Smooth muscle cell of trachea (primary cell): ENCODE results near the gene ACP4. TPM values are rescaled to one million over a fixed set of nuclear protein-coding genes. Genes with fewer than 3 reads are reported as not detected.

Experiments used
- total RNA-seq: library from RNA; depleted of rRNA; stranded (reverse); fragments of >200 nt; gene quantifications from 2 replicates; pipeline ENCODE4 v1.2.1, GENCODE V29; 2014

The ACP4 gene, protein sequence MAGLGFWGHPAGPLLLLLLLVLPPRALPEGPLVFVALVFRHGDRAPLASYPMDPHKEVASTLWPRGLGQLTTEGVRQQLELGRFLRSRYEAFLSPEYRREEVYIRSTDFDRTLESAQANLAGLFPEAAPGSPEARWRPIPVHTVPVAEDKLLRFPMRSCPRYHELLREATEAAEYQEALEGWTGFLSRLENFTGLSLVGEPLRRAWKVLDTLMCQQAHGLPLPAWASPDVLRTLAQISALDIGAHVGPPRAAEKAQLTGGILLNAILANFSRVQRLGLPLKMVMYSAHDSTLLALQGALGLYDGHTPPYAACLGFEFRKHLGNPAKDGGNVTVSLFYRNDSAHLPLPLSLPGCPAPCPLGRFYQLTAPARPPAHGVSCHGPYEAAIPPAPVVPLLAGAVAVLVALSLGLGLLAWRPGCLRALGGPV
- not detected in 2 replicates for total RNA-seq

DNA sequence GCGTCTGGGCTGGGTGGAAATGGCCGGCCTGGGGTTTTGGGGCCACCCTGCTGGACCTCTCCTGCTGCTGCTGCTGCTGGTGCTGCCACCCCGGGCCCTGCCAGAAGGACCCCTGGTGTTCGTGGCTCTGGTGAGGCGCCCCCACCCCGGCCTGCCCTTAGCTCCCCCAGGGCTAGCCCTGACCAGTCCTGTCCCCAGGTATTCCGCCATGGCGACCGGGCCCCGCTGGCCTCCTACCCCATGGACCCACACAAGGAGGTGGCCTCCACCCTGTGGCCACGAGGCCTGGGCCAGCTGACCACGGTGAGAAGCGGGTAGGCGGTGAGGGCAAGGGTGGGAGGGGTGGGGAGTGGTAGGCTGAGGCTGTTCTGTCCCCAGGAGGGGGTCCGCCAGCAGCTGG lies at the start of gene ACP4:
TSS of gene ACP4 (plus strand) at position 20 of the 400 bp plus-strand sequence. CDS start at position 20, 0 bp downstream.

DNA sequence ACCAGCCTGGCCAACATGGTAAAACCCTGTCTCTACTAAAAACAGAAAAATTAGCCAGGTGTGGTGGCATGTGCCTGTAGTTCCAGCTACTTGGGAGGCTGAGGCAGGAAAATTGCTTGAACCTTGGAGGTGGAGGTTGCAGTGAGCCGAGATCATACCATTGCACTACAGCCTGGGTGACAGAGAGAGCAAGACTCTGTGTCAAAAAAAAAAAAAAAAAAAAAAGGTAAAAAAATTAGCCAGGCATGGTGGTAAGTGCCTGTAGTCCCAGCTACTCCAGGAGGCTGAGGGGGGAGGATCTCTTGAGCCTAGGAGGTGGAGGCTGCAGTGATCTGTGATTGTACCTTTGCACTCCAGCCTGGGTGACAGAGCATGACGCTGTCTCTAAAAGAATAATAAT lies 20.1 kb upstream of the ACP4 start, which contains the start of gene GPR32:
TSS of gene GPR32 (plus strand) at position 301 of the 400 bp plus-strand sequence. CDS start 137 bp downstream, outside the sequence.

DNA sequence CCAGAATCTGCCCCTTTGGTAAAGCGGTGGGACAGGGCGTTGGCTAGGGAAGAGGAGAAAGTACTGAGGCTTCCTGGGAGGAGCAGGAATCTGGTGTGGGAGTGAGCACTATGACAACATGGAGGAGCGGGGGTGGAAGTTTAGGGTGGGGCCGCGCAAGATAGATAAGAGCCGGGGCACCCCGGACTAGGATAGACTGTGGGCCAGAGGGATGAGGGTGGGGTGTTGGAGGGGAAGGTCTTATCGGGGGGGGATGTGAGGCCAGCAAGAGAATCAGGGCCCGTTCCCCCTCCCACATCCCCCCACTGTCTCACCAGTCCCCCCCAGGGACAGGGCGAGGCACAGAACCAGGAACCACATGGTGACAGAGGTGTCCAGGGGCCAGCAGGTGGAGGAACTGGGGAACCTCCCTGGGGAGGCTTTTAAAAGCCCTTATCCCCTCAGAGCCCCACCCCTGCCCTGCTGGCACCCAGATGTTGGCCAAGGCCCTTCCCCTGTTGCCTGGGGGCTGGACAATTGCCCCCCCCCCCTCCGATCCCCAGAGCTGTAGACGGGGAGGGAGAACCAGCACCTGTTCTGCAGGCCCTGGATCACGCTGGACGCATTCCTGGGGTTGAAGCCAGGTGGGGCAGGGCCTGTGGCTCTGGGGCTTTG lies 33.3 kb downstream of the ACP4 start, which contains the start of gene KLK1:
TSS of gene KLK1 (minus strand) at position 399 of the 654 bp plus-strand sequence. CDS start at position 360, 39 bp downstream.

DNA sequence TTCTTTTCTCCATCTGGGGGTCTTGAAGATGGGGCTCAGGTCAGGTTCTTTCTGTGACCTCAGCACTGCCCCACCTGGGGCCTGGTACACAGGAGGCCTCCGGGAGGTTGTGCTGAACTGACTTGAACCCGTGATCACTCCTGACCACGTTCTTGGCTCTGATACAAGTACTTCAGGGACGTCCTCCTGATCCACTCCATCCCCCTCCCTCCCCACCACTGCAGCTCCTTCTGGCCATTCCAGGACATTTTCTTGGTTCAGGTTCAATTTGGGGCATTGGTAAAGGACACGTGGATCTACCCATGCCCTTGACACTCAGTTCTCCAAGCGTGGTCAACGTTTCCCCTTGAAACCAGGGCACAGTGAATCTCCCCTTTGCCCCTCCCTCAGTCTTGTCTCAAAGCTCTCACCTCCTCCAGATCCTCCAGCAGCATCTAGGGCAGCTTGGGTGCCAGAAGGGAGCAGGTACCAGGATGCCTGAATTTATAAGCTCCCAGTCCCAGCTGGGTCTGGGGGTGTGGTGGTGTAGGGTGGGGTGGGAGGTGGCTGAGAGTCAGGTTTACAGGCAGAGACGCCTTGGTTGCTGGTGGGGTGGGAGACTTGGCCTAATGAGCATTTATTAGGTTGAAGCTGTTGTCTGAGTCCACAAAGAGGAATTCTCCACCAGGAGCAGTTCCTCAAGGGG lies 43.0 kb downstream of the ACP4 start, which contains the start of gene KLK15:
TSS of gene KLK15 (minus strand) at position 458 of the 685 bp plus-strand sequence. CDS start 2,082 bp downstream, outside the sequence.

Other genes with a start within 250 kb of the ACP4 start
- under 0.01 and 2.0 TPM in 2 replicates for gene LRRC4B, start 222.0 kb upstream of the ACP4 start, total RNA-seq
- under 0.01 and 0.17 TPM in 2 replicates for gene SYT3, start 150.5 kb upstream of the ACP4 start, total RNA-seq
- not detected in 2 replicates for gene C19orf81, start 141.0 kb upstream of the ACP4 start, total RNA-seq
- gene SHANK1, start 70.6 kb upstream of the ACP4 start, total RNA-seq: 7.3 and 8.6 TPM in 2 replicates
- 64.9 and 117 TPM in 2 replicates for gene CLEC11A, start 67.1 kb upstream of the ACP4 start, total RNA-seq
- gene GPR32, start 20.0 kb upstream of the ACP4 start, total RNA-seq: not detected in 2 replicates
- gene KLK1, start 33.4 kb downstream of the ACP4 start, total RNA-seq: not detected in 2 replicates
- gene KLK15, start 43.2 kb downstream of the ACP4 start, total RNA-seq: not detected in 2 replicates
- gene KLK3, start 64.5 kb downstream of the ACP4 start, total RNA-seq: not detected in 2 replicates
- gene KLK2, start 83.0 kb downstream of the ACP4 start, total RNA-seq: not detected in 2 replicates
- gene KLK4, start 121.0 kb downstream of the ACP4 start, total RNA-seq: not detected in 2 replicates
- gene KLK5, start 162.6 kb downstream of the ACP4 start, total RNA-seq: not detected in 2 replicates
- not detected in 2 replicates for gene KLK6, start 179.2 kb downstream of the ACP4 start, total RNA-seq
- not detected in 2 replicates for gene KLK7, start 193.5 kb downstream of the ACP4 start, total RNA-seq
- gene KLK8, start 211.2 kb downstream of the ACP4 start, total RNA-seq: not detected in 2 replicates
- not detected in 2 replicates for gene KLK10, start 229.3 kb downstream of the ACP4 start, total RNA-seq
- not detected in 2 replicates for gene KLK11, start 236.2 kb downstream of the ACP4 start, total RNA-seq
- gene KLK12, start 244.6 kb downstream of the ACP4 start, total RNA-seq: not detected in 2 replicates